ENCODE measurements around the gene TRIM6.
"Not testable (repeated sequence)": the region's sequence is repeated elsewhere in the genome, so short reads cannot be mapped to it uniquely, and the experiment has no call there.

Gene TRIM6

DNA sequence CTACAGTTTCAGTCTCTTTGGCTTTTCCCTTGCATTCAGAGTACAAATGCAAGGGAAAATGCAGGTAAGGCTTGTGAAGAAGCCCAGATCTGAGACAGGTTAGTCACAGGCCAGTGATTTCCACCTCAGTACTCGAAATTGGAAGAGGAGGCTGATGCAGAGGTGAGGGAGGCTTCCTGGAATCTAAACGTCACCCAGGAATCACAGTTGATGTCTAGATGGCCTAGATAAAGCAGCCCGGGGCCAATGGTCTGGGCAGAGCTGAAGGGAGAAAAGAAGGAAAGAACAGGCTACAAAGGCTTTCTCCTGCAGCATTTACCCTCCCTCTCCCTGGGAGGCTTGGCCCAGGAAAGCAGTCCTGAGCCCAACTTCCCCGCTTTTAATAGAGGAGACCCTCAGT lies 8.5 kb downstream of the TRIM6 start:
- DNase-seq, result no peak

DNA sequence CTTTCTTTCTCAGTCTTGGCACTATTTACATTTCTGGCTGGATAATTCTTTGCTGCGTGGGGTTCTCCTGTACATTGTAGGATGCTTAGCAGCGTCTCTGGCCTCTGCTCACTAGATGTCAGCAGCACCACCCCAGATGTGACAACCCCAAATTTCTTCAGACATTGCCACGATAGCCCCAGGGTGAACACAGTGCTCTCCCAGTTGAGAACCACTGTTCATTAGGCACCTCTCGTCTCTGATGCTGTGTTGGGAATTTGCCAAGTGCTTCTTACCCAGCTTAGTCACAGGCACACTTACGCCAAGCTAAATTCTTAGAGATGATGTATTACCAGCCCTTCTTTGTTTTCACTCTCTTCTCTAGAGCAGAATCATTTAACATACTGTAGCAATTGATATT lies 9.4 kb downstream of the TRIM6 start:
- no peak for DNase-seq

DNA sequence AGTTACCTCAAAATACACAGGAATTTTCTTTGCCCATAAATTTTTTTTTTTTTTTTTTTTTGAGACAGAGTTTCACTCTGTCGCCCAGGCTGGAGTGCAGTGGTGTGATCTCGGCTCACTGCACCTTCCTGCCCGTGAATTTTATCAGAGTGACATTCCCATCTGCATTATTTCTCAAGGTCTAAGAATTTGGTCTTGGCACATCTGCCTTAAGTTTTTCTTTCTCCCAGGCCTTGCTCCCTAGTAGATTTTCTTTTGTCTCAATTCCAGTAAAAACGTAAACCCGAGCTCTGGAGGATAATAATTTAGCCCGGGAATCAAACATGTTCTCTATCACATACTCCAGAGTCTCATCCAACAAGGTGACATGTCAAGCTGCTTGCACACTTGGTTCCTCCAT lies 12.4 kb downstream of the TRIM6 start:
- DNase-seq, result no peak

DNA sequence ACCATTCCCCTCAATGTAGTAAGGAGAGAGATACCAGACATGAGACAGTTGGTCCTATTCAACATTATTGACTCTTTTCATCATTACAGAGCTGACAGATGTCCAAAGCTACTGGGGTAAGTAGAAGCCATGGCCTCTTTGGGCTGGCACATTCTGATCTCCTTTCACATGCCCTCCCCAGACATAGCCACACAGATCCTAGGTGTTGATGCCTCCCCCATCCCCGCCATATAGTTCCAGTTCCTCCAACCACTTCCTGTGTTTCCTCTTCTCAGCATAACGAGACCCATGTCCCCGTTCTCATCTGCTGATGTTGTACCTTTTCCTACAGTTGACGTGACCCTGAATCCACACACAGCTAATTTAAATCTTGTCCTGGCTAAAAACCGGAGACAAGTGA lies 14.0 kb downstream of the TRIM6 start:
- DNase-seq, result no peak

DNA sequence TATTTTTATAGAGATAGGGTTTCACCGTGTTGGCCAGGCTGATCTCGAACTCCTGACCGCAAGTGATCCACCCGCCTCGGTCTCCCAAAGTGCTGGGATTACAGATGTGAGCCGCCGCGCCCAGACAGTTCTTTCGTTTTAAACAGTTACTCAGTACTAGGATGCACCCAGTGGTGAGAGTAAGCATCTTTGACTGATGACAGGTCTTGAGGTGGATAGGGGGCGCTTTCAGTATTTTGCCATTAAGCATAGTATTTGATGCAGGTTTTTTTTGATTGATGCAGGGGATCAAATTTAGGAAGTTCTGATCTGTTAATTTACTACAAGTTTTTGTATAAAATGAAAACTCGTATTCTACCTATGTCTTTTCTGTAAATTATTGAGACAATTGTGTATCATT lies 15.2 kb downstream of the TRIM6 start:
- no peak for DNase-seq

DNA sequence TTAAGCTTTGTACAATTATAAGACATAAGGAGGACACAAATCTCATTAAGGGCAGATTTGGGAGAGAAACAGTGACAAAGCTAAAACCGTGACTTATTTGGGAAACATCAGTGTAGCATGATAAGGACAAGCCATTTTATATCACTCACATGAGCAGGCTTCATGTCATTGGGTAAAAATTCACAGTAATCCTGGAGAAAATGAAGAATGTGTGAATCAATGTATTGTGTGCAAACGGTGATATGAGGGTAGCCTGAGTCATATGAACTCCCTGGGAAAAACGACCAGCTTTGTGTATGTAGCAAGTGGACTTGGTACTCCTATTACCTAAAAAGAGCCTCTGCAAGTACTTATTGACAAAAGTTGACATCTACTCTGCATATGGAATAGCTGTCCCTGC lies 22.4 kb downstream of the TRIM6 start:
- no peak for DNase-seq

DNA sequence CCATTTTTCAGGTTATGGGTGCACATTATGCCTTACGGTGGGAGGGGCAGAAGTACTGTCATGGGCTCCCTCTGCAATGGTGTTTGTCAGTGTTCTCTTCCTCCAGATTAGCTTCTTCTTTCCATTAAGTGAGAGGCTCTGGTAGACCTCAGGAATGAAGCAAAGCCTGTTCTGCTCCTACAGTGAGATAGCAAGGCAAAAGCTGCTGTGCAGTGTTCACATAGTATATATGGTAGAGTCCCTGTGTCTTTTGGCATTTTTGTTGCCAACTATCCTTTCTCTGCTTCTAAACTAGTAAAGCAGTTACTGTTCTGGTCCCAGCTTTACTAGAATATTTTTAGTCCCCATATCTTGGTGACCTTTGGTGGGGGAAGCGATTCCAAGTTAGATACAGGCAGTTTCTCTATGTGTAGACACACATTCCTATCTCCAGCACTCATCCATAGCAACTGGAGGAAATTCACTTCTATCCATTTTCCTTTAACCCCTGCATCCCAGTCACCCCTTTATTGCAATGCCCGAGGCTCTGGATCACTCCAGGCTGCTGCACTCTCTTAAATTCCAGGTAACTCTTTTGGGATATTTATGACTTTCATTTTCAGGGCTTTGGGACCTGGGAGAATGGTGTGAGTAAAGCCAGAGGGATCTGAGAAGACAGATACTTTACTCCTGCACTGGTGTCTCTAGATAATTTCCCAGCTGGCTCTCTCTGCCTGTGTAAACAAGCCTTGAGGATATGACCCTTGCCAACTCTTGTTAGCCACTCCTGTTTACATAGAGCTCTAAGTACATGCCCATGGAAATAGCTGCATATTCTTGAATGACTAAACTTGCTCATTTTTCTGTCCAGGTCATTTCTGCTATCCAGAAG lies 24.4 kb downstream of the TRIM6 start:
- DNase-seq, result no peak

DNA sequence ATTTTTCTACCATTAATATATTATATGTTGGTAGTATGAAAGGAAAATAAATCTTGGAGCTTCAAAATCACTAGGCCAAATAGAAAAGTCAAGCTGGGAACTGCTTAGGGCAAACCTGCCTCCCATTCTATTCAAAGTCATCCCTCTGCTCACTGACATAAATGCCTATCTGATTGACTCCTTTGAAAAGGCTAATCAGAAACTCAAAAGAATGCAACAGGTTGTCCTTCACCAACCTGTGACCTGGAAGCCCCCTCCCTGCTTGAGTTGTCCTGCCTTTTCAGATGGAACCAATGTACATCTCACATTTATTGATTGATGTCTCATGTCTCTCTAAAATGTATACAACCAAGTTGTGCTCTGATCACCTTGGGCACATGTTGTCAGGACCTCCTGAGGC lies 25.1 kb downstream of the TRIM6 start:
- no peak for DNase-seq

DNA sequence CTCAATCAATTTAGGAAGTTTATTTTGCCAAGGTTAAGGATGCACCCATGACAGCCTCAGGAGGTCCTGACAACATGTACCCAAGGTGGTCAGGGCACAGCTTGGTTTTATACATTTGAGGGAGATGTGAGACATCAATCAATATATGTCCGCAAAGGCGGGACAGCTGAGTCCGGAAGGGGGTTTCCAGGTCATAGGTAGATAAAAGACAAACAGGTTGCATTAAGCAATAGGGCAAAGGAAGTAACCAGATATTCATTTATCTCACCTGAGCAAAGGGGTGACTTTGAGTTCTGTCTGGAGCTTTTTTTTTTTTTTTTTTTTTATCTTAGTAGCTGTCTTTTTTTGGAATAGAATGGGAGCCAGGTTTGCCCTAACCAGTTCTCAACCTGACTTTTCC lies 26.4 kb downstream of the TRIM6 start:
- no peak for DNase-seq

DNA sequence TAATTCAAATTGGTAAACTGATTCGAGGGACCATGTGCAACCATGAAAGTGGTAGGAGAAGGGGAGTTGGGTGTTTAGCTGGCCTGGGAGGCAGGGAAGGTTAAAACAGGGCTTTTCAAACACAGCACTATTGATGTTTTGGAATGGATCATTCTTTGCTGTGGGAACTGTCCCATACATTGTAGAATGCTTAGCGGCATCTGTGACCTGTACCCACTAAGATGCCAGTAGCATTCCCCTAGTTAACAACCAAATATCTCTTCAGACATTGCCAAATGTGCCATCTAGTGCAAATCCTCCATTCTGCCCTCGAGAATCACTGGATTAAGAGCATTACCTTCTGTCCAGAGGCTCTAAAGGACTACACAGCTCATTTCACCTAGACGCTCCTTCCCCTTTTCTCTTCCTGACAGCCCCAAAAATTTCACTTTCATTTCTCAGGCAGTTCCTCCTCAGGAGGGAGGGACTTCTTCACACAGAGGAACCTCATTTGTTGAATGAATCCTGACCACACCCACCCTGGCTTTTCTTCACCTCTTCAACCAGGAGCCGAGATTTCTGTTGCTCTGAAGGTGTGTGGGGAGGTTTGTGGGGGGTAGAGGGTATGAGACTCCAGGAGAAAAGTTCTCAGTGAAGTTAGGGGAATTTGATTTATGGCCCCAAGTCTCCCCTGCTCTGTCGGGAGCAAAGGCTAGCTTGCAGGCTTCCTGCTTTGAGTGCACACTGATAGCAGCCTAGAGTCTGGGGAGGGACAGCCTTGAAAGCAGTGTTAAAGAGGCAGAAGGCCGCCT lies 28.2 kb downstream of the TRIM6 start, which contains the start of gene TRIM34:
TRIM34 (plus strand) TSS at position 513 of the 791 bp plus-strand sequence. CDS start 7,331 bp downstream, outside the sequence.
- DNase-seq, result peak; percentile 75 to 87 (median 82)

DNA sequence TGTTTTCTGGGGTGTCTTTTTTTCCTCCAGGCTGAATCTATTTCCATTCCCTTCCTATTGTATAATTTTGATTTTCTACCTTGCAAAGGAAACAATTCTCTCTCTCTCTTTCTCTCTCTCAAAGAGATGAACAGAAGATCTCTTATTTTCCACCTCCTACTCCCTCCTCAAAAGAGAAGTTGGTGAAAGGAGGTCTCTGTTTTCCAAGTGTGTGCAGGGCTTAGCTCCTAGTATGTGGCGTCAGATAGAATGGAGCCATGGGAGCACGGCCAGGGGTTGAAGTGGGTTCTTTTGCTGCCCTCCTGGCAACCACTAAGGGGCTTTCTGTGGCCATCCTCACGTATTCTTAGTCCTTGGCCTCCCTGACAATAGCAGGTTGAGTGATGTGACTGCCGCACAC lies 28.8 kb downstream of the TRIM6 start:
- peak in 3 of 4 experiments; percentile 2 to 11 (median 3) for DNase-seq

DNA sequence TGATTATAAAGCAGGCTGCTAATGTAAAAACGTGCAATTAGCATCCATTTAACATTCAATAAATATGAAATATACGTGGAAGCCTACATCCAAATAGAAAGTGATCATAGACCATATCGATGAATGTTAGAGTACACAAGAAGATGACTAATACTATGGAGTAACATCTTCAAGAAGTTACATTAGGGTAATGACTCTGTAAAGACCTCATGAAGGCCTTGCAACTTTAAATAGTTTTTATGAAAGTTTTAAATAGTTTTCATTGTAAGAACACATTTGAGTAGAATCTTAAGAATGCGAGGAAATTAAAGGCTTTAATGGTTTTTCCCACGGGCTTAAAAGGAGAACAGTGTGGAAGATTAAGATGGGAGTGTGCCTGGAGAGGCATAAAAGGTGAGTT lies 29.8 kb downstream of the TRIM6 start:
- peak in 2 of 4 experiments; percentile 36 to 49 for DNase-seq

DNA sequence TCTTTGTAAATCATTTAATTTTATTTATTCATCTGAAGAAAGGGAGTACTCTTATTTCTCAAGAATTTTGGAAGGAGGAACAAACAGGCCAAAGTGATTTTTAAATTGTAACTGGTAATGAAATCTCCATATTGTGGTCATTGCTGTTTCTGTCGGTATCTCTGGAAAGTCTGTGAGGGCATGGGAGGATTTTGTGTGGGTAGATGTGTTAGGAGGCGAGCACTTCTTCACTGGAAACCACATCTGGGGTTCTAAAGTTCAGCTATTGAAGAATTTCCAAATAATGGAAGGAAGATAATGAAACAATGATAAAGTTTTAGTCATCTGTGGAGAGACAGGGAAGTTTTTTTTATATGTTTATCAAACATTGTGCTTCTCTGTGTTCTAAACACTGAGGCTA lies 35.0 kb downstream of the TRIM6 start:
- peak; percentile 6 to 52 (median 42) for DNase-seq

DNA sequence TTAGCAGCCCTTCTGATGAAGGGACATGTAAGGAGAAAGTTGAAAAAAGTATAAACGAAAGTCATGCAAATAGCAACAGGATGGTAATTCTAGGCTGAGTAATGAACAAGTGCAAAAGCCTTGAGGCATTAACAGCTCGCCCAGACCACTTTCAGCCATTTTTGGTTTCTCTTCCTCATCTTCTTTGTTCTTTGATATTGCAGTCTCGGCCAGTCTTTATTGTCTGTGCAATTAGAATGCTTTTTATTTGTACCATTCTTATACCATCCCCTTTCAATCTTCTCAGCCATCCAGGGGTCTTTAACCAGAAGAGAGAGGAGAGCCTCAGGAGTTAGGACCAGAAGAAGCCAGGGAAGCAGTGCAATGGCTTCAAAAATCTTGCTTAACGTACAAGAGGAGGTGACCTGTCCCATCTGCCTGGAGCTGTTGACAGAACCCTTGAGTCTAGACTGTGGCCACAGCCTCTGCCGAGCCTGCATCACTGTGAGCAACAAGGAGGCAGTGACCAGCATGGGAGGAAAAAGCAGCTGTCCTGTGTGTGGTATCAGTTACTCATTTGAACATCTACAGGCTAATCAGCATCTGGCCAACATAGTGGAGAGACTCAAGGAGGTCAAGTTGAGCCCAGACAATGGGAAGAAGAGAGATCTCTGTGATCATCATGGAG lies 35.7 kb downstream of the TRIM6 start:
- peak; percentile 21 to 45 (median 32) for DNase-seq

DNA sequence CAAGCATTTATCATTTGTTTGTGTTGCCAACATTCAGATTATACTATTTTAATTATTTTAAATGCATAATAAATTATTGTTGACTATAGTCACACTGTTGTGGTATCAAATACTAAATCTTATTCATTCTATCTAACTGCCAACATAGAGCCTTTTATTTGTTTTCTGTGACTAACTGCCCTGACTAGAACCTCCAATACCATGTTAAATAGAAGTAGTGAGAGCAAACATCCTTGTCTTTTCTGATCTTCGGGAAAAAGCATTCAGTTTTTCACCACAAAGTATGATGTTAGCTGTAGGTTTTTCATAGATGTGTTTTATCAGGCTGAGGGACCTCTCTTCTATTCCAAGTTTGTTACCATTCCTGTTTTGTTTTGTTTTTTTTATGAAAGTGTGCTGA lies 43.5 kb downstream of the TRIM6 start:
- no peak for DNase-seq

DNA sequence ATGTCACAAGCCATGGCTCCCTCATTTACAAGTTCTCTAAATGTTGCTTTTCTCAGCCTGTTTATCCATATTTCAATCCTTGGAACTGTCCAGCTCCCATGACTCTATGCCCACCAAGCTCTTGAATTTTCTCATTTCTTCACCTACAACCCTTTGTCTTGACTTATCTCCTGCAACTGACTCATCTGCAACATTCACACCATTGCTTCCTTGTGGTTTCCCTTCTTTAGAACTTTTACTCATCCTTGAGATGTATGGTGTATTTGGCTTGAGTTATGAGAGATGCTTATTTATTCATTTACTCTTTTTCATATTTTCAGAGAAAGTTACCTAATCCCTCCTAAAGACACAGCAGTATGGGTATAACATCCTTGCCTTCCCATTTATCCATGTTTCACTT lies 47.1 kb downstream of the TRIM6 start:
- no peak for DNase-seq

DNA sequence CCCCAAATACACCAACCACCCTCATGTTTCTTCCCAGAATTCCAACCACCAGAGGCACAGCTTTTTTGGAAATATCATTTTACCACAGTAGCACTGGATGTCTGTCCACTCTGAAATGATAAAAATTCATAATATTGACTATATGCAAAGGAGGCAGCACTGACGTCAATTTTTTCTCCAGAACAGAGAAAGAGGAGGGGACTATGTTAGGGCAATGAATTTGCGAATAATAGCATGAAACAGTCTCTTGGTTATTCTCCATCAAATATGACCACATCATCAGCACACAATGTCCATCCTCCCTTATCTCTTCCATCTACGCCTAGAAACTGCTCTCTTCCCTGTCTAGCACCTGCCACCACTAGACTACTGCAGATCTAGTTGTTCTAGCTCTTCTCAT lies 49.7 kb downstream of the TRIM6 start:
- no peak for DNase-seq

DNA sequence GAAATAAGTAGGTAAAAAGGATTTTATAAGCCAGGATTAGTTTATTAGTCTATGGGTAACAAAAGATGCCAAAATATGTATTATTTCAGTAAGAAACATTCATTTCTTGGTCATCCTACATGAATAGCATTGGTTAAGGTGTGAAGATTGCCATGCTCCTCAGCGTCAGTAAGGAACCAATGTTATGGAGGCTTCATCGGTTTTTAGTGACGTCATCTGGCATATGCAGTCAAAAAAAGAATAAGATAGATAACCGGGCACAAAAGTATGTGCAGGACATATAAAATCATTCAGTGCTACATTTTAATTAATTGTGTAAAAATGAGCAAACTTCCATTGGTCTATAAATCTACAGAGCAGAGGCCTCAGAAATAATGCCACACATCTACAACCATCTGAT lies 59.0 kb downstream of the TRIM6 start:
- no peak for DNase-seq

DNA sequence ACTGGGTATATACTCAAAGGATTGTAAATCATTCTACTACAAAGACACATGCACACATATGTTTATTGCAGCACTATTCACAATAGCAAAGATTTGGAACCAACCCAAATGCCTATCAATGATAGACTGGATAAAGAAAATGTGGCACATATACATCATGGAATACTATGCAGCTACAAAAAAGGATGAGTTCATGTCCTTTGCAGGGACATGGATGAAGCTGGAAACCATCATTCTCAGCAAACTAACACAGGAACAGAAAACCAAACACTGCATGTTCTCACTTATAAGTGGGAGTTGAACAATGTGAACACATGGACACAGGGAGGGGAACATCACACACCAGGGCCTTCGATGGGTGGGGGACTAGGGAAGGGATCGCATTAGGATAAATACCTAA lies 60.5 kb downstream of the TRIM6 start:
- DNase-seq, result not testable (repeated sequence)

DNA sequence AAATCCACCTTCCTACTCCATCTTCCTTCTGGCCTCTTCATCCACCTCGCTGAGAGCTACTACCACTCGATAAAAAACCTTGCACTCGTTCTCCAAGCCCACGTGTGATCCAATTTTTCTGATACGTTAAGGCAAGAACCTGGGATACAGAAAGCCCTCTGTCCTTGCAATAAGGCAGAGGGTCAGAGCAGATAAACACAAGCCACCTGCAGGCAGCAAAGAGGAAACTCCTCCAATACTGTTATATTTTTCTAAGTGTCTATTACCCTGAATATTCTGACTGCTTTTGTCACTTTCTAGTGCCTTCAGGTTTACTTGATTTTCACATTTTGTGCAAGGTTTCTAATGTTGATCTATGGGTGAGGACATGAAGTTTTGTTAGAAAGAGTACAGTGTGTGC lies 61.9 kb downstream of the TRIM6 start:
- no peak for DNase-seq
